ENCODE measurements around the gene CFI.

CFI gene

DNA sequence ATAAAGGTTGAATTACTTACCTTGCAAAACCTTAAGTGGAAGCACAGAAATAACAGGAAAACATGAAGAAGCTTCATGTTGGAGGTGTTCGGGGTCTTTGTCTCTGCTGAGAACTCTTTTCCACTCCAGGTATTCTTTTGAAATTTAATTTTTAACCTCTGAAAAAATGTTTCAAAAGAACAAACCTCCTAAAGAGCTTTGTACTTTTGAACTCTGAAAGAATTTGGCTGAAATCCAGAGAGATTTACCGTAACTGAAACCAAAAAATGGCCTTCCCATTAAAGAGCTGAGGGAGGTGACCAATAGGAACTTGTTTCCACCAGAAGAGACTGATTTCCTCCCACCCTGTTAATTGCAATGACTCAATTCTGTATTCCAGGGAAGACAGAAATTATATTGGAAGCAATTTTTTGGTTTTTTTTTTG, at the start of gene CFI:
TSS of gene CFI (minus strand) at position 105 of the 425 bp plus-strand sequence. CDS start at position 77, 28 bp downstream.
- no peak for DNase-seq (ENCODE audit: low spot score)

DNA sequence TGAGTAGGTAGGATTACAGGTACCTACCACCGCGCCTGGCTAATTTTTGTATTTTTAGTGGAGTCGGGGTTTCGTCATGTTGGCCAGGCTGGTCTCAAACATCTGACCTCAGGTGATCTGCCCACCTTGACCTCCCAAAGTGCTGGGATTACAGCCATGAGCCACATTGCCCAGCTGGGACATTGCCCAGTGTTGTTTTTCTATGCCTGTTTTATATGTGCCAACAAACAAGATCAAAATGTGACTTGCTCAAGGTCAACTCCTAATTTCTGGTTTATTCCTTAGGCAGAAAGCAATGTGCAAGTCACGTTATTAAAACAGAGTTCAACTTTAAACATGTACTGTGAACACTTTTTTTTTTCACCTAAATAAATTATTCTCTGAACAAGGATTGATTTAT, 48.8 kb upstream of the CFI start:
- no peak for DNase-seq (ENCODE audit: low spot score)

DNA sequence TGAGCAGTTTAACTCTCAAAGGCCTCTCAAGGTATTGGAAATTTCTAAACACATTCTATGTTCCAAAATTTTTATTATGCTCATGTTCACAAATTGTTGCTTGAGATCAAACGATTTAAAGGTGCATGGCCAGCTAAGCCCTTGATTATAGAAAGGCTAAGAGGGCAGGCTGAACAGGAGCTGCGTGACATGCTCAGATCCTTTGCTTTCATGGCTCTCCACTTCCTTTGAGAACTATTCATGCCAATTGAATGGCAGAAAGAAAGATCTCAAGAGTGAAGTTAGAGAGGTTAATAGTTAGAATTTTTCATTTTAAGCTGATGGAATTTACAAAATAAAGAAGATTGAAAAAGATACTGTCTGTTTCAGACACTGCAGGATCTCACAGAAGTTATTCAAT, 46.7 kb upstream of the CFI start:
- no peak for DNase-seq (ENCODE audit: low spot score)

DNA sequence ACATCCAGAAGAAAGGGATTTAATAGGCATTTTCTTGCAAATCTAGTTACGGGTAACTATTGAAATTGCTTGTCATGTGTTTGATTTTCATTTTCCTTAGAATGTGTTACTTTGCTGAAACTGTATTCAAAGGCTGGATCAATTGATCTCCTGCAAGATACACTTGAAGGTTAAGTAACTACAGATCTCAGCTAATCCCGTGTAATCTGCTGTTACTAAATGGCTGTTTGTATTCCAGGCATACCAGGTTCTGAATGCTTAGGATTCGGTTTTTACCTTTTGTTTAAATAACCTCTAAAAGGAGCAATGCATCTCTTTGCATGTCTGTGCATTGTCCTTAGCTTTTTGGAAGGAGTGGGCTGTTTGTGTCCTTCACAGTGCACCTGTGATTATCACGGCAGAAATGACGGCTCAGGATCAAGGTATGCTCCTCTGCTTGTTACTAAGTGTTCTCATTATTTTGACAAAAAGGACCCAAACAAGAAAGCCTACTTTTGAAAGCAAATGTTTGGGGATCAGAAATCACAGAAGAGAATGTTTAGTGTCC, 46.2 kb upstream of the CFI start, which contains the start of gene LRIT3:
TSS of gene LRIT3 (plus strand) at position 212 of the 547 bp plus-strand sequence. CDS start at position 307, 95 bp downstream.
- DNase-seq (ENCODE audit: low spot score), result no peak

DNA sequence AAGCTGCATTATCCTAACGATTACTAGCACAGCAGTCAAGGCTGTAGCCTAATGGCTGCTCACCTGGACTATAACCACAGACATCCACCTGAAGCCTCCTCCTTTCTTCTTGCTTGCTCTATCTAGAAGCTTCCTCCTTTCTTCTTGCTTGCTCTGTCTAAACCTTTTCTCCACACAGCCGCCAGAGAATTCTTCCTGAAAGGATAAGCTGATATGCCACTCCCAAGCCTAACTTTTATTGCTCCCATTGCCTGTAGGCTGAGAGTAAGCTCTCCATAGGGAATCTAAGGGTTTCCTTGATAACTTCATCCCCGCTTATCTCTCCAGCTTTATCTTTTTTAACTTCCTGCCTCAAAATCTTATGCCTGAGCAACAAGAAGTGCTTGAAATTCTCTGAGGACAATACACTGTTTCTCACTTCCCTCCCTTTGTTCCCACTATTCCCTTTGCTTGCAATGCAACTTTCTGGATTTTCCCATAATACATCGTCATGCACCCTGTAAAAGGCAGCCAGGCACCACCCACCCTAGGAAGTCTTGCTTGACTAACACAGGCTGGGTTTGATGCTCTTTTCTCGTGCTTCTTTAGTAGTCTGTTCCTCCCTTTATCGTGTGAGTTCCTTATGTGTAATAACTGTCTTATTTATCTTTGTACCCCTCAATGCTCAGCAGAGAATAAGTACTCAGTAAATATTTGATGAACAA, 44.7 kb upstream of the CFI start:
- DNase-seq (ENCODE audit: low spot score), result no peak

DNA sequence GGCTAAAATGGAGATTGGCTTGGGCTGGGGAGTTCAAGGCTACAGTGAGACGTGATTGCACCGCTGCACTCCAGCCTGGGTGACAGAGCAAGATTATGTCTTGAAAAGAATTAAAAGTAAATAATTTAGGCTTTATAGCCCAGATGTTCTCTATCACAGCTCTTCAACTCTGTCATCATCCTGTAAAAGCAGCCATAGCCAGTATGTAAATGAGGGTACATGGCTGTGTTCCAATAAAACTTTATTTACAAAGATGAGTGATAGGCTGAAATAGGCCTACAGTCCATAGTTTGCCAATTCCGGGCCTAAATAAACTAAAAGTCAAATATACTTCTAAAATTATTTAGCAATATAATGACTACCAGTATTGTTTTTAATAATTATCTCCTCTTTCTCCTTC, 35.2 kb upstream of the CFI start:
- no peak for DNase-seq (ENCODE audit: low spot score)

DNA sequence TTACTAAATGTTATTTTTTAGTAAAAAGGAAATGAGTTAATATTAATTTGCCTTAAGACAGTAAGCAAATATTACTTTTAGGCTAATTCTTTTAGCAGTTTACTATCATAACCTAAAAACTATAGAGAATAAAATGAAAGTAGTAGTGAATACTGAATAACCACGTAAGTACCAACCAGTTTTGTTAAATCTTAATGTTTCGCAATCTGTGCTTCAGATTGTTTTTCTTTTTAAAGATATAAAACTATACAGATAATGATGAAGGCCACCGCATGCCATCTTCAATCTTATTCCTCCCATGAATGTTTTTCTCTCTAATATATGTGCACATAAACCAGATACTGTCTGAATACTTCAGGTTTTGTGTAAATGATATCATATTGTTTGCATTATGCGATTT, 32.0 kb upstream of the CFI start:
- no peak for DNase-seq (ENCODE audit: low spot score)

DNA sequence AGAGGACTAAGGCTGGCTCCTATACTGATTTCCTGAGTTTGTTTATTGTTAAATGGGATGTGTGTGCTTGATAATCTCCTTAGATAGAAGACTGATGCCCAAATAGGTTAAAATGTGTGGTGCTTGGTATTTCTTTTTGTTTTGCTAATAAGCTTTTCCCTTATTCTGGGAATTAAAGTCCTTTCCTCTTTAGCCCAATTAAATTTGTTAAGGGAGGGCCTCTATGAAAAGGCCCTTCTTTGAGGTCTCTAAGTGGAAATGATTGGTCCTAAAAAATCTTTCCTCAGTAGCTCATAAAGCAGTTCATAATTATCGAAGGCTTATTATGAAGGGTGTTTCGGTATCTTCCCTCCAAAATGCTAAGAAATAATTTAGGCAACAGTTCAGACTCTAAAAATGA, 25.9 kb upstream of the CFI start, which contains the start of gene RRH:
TSS of gene RRH (plus strand) at position 301 of the 400 bp plus-strand sequence. CDS start at position 357, 56 bp downstream.
- DNase-seq (ENCODE audit: low spot score), result no peak

DNA sequence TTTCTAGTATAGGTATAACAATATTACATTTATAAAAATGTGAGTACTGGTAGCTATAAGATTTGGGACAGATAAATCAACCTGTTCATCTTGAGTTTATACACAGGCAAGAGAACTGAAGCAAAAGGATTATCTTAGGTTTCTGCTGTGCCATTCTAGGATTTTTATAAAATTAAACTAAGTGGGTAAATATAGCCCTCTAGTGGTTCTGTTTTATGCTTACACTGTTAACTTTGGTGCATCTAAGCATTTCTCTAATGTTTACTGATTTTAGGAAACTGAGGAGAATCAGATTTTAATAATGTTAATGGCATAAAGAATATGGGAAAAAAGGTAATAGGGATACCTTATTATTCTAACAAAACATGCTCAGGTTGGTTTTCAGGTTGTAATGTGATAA, 24.9 kb upstream of the CFI start:
- peak; percentile 25 for DNase-seq (ENCODE audit: low spot score)

DNA sequence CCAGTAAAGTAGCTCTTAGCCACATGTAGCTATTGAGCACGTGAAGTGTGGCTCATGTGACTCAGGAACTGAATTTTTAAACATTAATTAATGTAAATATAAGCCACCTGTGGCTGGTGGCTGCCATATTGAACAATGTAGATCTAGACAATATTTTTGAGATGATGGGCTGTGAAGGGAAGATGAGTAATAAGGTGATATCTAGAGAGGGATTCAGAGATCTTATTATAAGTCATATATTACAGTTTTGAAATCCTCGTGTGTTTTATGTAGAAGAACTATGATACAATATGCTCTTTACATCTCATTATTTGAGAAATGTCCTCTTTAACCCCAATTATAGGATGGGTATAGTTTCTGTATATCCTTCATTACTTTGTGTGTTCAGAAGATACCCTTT, 19.4 kb upstream of the CFI start:
- DNase-seq (ENCODE audit: low spot score), result no peak

DNA sequence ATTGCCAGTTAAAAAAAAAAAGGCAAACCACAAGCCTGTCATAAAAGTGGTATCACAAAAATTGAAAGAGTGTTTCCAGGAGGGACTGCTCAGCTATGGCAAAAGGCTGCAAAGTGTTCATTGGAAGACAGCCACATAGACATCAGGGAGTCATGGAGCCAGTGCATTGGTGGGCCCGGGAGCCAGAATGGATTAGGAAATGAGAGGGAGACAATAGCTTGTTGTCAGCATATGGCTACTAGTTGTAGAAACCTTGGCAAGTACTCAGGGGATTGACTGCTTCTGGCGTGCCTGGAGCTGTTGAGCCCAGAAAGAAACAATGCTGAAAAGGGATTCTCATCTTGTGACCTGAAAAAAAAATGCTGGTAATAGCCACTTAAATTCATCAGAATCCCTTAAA, 18.8 kb upstream of the CFI start:
- DNase-seq (ENCODE audit: low spot score), result no peak

DNA sequence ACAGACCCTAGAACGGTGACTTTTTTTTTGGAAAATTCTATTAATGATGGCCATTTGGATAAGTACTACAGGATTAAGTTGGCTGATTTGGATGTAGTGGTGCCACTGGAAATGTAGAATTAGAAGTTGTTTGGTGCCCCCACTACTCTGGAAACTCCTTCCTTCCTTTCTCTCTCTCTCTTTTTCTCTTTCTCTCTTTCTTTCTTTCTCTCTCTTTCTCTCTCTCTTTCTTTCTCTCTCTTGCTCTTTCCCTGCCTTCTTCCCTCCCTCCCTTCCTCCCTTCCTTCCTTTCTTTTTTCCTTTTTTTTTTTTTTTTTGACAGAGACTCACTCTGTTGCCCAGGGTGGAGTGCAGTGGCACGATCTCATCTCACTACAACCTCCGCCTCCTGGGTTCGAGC, 16.5 kb upstream of the CFI start:
- DNase-seq (ENCODE audit: low spot score), result no peak

DNA sequence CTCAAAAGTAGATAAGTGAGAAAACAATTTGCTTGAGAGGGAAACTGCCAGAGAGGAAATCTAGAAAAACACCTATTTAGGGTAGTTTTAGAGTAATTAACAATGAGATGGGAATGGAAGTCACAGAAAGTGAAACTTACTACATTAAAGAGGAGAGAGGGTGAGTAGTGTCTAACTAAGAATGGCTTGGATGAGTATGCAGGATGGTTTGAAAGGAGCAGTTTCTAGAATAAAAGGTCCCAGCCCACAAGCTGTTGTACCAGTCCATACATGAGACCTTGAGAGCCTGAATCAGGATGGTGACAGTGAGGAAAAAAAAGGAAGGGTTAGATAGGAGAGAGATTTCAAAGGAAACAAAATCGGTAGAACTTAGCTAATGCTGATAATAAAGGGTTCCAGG, 15.1 kb upstream of the CFI start:
- DNase-seq (ENCODE audit: low spot score), result no peak

DNA sequence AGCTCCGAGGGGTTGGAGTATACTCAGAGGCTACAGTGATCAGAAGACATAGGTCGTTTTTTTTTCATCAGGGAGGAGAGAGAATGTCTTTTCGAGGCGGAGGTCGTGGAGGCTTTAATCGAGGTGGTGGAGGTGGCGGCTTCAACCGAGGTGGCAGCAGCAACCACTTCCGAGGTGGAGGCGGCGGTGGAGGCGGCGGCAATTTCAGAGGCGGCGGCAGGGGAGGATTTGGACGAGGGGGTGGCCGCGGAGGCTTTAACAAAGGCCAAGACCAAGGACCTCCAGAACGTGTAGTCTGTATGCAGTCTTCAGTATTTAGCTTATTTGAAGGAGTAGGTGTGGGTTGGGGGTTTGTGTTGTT, 14.3 kb upstream of the CFI start:
- peak; percentile 29 for DNase-seq (ENCODE audit: low spot score)

DNA sequence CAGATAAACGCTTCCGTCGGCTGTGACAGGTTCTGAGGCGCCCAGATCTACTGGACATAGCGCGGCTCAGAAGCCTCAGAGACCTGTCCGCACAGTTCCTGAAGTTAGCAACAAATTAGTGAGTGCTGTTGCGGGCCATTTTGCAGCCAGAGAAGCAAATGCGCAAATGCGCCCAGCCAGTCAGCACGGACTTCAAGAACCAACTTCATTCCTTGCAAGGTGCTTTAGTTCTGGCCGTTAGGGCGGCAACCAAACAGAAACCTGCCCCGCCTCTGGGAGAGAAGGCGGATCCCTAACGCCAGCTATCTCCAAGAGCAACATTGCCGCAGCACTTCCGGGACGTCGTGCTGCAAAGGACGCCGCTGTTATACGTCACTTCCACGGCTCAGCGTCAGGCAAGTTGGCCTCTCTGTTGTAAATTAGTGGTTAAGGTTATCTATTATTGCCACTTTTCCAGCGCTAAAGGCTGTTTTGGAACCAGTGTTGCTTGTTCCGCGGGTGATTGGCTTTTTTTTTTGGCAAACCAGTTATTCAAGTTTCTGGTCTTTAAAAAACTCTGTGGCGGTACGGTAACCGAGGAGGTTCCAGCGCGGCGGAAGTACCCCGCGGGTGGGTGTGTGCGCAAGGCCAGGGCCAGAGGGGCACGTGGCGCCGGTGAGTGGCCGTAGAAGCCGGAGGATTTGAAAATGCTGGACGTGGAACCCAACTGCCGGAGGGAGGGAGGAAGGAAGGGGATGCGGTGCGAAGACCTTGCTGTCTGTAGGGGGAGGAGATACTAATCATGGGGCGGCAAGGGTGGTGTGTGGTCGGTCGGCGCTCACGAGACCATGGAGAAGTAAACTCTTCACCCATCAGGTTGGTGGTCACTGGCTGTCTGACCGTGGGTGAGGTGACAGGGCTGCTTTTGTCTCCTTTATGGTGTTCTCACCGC, 13.6 kb upstream of the CFI start, which contains the start of gene GAR1:
TSS of gene GAR1 (plus strand) at position 612 of the 931 bp plus-strand sequence. CDS start 403 bp downstream, outside the sequence.
- peak; percentile 88 for DNase-seq (ENCODE audit: low spot score)

DNA sequence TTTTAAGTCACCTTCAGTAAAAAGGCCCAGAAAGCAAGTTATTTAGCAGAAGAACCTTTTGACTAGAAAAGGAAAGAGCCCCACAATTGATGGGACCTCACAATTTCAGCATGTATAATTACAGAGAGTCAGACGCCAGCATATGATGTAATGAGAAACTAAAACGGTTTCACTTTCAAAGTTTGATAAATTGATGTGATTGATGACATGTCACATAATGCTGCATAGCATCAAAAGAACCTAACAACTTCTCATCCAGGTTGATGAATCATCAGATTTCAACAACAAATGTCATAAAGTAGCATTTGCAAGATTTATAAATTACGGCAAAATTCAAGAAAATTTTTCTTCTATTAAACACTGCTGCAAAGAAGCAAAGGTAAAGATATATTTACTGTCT, 9.9 kb upstream of the CFI start:
- DNase-seq (ENCODE audit: low spot score), result no peak

DNA sequence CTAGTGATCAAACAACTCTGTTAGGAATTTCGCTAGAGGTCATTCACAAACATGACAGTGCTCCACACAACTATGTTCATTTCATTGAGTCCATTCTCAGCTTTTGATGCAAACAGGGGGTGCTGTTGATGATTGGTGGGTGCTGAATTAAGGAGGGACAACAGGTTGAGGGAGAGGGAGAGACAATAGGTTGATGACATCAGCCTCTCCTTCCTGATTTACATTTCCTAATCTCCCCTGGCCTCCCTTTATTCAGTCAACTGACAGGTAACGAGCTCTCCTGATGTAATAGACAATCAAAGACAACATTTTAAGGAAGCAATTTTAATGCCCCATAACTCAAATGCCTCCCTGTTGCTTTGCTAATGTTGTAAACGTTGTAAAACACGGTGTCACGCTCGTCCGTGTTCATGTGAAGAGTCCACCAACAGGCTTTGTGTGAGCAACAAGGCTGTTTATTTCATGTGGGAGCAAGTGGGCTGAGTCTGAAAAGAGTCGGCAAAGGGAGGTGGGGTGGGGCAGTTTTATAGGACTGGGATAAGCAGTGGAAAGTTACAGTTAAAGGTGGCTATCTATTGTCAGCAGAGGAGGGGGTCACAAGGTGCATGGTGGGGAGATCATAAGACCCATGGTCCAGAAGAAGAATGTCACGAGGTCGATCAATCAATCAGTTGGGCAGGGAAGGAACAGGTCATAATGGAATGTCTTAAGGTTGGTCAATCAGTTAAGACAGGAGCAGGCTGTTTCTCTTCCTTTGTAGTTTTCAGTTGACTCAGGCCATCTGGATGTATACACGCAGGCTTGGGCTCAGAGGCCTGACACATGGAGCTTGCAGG, 9.0 kb upstream of the CFI start:
- DNase-seq (ENCODE audit: low spot score), result no peak

DNA sequence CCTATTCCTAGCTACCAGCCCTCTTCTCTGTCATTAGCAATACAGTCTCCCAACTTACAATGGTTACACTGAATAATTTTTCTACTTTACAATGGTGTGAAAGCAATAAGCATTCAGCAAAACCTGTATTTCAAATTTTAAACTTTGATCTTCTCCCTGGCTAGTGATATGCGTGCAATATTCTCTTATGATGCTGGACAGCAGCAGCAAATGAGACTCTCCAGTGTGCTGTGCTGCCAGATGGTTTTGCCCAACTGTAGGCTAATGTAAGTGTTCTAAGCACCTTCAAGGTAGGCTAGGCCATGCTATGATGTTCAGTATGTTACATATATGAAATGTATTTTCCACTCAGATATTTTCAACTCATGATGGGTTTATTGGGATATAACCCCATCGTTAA, 7.9 kb upstream of the CFI start:
- DNase-seq (ENCODE audit: low spot score), result no peak

DNA sequence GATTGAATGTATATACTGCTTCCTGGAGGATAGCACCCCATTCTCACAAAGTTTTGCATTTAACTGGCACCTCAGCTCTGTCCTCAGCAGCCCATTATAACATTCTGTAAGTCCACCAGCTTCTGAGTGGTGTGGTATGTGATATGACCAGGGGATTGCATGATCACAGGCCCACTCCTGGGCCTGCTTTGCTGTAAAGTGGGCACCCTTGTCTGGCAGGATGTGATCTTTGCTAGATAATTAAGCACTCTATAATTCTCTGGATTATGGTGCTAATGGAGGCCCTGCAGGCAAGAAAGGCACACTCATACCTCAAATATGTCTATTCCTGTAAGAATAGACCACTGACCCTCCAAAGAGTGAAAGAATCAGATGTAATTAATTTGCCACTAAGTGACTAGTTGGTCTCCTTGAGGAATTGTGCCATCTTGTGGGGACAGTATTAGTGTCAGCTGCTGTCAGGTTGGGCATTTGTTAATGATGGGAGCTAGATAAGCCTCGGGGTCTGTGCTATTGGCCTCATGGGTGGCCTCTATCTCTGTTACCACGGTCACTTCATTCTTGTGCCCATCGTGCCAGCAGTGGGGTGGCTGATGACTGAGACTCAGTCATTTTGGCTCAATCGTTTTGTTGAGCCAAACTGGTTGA, 2.2 kb upstream of the CFI start:
- peak; percentile 30 for DNase-seq (ENCODE audit: low spot score)

DNA sequence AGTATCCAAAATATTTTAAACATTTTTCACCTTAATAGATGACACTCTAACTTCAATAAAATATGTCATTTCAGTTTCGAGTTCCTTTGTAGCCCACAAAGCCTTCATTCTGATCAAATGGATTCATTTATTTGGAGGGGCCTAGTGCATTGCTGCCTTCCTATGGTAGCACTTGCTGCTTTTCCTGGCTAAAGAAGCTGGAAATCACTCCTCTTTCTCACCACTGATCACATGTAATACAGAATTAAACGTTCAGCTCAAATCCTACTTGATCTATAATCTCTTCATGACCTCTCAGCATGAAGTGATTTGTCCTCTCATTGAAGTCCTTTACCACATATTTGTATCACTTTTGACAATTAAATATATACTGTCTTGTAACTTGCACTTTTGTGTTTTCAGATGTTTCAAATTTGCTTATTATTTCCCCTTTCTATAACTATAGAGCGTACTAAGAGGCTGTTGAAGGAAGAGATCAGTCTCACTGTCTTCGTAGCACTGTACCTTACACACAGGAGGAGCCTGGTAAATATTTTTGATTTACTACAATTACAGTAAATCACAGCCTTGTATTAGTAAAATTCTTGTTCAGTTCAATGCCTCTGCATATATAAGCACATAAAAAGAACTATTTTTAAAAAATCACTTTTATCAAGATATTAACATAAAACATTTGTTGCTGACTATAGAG, 555 bp downstream of the CFI start:
- DNase-seq (ENCODE audit: low spot score), result no peak

DNA sequence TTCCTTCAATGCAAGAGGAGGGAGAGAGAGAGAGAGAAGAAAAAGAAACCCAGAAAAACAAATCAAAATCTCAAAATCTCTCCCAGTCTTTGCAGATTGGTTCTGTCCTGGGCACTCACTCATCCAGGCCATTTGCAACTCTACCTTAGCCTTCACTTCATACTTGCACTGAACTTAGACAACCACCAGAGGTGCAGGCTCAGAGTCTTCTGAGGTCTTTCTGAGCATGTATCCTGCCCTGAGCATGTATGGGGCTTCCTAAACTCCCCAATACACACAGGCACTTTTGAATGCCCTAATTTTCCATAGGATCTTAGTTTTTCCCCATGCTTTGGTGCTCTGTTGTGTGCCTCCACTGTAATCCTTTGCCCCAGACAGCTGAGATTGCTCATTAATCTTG, 2.9 kb downstream of the CFI start:
- DNase-seq (ENCODE audit: low spot score), result no peak

Data from CD4-positive, alpha-beta T cell treated with Interleukin-2 at 100 ng/mL for 4 hours (primary cell).